ENCODE results near the gene BLID.

Gene BLID

GRCh38 chr11:122103726-122104125 is 12.3 kb downstream of the BLID start:
- DNase-seq: no peak

GRCh38 chr11:122103321-122103720 is 12.7 kb downstream of the BLID start:
- no peak for DNase-seq

- DNase-seq: no peak
Observed at GRCh38 chr11:122102426-122102825, 13.6 kb downstream of the BLID start.

- no peak for DNase-seq
Observed at GRCh38 chr11:122101625-122102291, 14.3 kb downstream of the BLID start.

GRCh38 chr11:122100756-122101080 is 15.3 kb downstream of the BLID start:
- no peak for DNase-seq

GRCh38 chr11:122100037-122100755 is 15.8 kb downstream of the BLID start:
- no peak for DNase-seq

- DNase-seq: no peak
Observed at GRCh38 chr11:122099374-122100036, 16.5 kb downstream of the BLID start.

GRCh38 chr11:122098261-122098980 is 17.6 kb downstream of the BLID start:
- no peak for DNase-seq

- no peak for DNase-seq
Observed at GRCh38 chr11:122097419-122098001, 18.5 kb downstream of the BLID start.

- DNase-seq: no peak
Observed at GRCh38 chr11:122096272-122097112, 19.5 kb downstream of the BLID start.

GRCh38 chr11:122095681-122096262 is 20.2 kb downstream of the BLID start:
- DNase-seq: no peak

- DNase-seq: no peak
Observed at GRCh38 chr11:122094836-122095235, 21.2 kb downstream of the BLID start.

GRCh38 chr11:122093731-122094275 is 22.2 kb downstream of the BLID start:
- no peak for DNase-seq

GRCh38 chr11:122091835-122092234 is 24.2 kb downstream of the BLID start:
- DNase-seq: no peak

- no peak for DNase-seq
Observed at GRCh38 chr11:122089111-122089510, 26.9 kb downstream of the BLID start.

GRCh38 chr11:122085712-122086111 is 30.3 kb downstream of the BLID start:
- no peak for DNase-seq

GRCh38 chr11:122085264-122085663 is 30.8 kb downstream of the BLID start:
- DNase-seq: no peak

- DNase-seq: no peak
Observed at GRCh38 chr11:122082205-122082604, 33.8 kb downstream of the BLID start.

GRCh38 chr11:122081073-122081472 is 34.9 kb downstream of the BLID start:
- DNase-seq: no peak

GRCh38 chr11:122077459-122077858 is 38.6 kb downstream of the BLID start:
- DNase-seq: no peak

GRCh38 chr11:122076512-122077120 is 39.4 kb downstream of the BLID start:
- no peak for DNase-seq

Data from activated naive CD4-positive, alpha-beta T cell treated with anti-CD3 and anti-CD28 coated beads, Interleukin-2, amount 50 U/mL, for 16 hours (primary cell).